22Rv1 (cell line): Measurements from ENCODE around the gene NOX5.

Source experiments
- H3K27ac ChIP-seq: fragments of 450-650 bp; 2 replicates; pipeline ENCODE4 v1.5.1; 2017
- CTCF ChIP-seq: fragments of 450-650 bp; IDR thresholded peaks from 2 replicates; pipeline ENCODE4 v1.5.1; 2017; ENCODE audit warnings: mild to moderate bottlenecking
- ZFX ChIP-seq: fragments of 450-650 bp; IDR thresholded peaks from 2 replicates; pipeline ENCODE4 v1.6.1; 2017; ENCODE audit warnings: antibody characterized with exemption, borderline replicate concordance

NOX5 gene

GRCh38 chr15:68979006-68979405, 35.5 kb upstream of the NOX5 start:
- no peak overlapping the region for H3K27ac ChIP-seq
- TF ChIP-seq CTCF (no peak), ZFX (no peak)

- H3K27ac ChIP-seq = no peak overlapping the region
- TF ChIP-seq CTCF = no peak
- no peak for TF ChIP-seq ZFX
Observed at GRCh38 chr15:68979816-68980215, 34.7 kb upstream of the NOX5 start.

- no peak for TF ChIP-seq ZFX
- TF ChIP-seq CTCF = no peak
- H3K27ac ChIP-seq = no peak overlapping the region
Observed at GRCh38 chr15:68980786-68981185, 33.7 kb upstream of the NOX5 start.

GRCh38 chr15:68981941-68982340, 32.6 kb upstream of the NOX5 start:
- no peak overlapping the region for H3K27ac ChIP-seq
- TF ChIP-seq CTCF (no peak), ZFX (no peak)

- H3K27ac ChIP-seq = no peak overlapping the region
- no peak for TF ChIP-seq CTCF
- TF ChIP-seq ZFX = no peak
Observed at GRCh38 chr15:68982976-68983563, 31.4 kb upstream of the NOX5 start.

- no peak for TF ChIP-seq CTCF
- no peak for TF ChIP-seq ZFX
- no peak overlapping the region for H3K27ac ChIP-seq
Observed at GRCh38 chr15:68983961-68984481, 30.5 kb upstream of the NOX5 start.

- H3K27ac ChIP-seq = no peak overlapping the region
- no peak for TF ChIP-seq ZFX
- TF ChIP-seq CTCF = no peak
Observed at GRCh38 chr15:68984586-68984985, 29.9 kb upstream of the NOX5 start.
